Measurements from ENCODE around the gene SELENBP1.
A peak's percentile ranks its signal among the peaks of the same experiment; 100 is the strongest.
"Not testable (repeated sequence)": the region's sequence is repeated elsewhere in the genome, so short reads cannot be mapped to it uniquely, and the experiment has no call there.

Gene SELENBP1

DNA sequence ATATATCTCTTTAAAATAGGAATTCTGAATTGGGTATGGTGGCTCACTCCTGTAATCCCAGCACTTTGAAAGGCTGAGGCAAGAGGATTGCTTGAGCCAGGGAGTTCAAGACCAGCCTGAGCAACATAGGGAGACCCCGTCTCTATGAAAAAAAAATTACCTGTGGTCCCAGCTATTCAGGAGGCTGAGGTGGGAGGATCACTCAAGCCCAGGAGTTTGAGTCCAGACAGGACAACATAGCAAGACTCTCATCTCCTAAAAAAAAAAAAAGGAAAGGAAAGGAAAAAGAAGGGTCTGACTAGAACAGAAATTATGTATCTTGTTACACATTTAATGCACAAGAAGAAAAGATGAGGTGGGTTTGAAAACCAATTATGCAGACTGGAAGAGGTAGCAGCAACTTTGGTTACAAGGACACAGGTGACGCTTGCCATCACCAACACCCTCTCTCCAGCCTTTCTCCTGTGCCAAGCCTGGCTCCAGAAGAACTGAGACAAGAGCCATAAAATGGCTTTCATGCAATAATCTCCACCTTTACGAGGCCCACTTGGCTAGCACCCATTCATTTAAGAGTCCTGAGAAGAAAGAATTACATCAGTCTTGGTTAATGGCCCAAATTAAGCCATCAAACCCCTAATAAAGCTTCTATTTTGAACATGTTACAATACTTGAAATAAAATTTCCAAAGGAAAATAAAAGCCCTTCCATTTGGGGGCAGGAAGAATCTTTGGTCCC lies 4.8 kb upstream of the SELENBP1 start:
- no peak for DNase-seq (ENCODE audit: low read depth)

DNA sequence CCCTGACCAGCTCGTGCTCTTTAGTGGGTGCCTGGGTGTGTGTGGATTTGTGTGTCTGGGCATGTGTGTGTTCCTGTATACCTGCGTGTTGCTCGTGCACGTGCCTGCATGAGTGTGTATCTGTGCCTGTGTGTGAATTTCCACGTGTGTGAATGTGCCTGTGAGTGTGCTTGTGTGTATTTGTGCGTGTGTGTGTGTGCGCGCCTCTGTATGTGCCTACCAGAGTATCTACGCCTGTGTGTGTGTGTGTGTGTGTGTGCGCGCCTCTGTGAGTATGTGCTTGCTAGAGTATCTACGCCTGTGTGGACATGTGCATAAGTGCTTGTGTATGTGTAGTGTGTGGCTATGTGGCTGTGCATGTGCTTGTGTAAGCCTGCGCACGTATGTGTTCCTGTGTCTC lies 691 bp upstream of the SELENBP1 start:
- DNase-seq (ENCODE audit: low read depth) = no peak

DNA sequence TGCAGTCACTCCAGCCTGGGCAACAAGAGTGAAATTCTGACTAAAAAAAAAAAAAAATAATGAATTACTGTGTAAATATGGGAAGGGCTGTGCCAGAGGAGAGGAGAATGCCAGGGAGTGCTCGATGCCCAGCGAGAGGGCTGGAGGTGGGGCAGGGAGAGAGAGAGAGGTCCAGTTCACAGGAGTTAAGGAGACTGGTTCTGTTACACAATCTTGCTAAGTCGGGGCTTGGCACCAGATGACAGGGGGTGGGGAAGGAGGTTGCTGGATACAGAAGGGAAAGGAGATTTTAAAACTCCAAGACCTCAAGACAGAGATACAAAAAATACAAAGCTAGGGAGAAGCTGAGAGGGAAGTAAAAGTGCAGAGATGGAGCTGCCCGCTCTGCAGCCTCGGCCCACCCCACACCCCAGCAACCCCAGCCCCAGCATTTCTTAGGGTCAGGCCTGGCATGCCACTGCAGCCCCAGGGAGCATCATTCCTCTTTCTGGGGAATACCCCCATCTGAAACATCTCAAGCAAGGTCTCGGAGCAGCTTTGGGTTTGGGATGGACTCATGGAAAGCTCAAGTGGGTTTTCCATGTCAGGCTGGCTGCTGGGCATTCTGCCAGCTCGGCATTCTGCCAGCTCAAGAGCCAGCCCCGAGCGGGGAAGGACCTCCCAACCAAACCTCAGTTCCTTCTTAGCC lies 991 bp downstream of the SELENBP1 start:
- DNase-seq (ENCODE audit: low read depth) = no peak

DNA sequence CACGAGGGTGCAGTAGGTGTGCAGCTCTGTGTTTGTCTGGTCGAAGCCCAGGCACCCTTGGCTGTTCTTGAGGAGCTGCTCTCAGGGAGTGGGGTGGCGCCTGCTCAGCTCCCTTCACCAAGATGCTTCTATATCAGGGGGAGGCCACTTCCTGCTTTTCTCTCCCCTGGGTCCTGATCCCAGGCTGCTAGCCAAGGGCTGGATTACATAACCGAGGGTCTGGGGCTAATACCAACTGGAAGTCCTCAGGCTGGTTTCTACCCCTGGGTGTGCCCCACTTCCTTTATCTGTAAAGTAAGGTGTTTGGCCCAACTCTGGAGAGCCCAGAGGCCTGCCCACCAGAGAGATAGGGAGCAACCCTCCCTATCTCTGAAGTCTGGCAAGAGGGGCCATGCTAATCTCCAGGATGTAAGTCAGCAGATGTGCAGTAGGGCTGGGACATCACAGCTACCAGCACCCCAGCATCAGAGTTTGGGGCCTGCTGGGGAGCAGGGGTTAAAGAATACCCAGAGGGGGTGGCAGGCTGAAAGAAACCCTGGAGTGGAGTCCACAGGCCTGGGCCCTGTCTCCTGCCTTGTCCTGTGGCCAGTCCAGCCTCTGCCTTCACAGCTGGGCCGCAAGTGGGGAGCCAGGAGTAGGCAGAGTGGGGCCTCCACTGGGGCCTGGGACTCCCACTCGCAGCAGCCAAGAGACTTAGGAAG lies 2.1 kb downstream of the SELENBP1 start:
- no peak for DNase-seq (ENCODE audit: low read depth)

DNA sequence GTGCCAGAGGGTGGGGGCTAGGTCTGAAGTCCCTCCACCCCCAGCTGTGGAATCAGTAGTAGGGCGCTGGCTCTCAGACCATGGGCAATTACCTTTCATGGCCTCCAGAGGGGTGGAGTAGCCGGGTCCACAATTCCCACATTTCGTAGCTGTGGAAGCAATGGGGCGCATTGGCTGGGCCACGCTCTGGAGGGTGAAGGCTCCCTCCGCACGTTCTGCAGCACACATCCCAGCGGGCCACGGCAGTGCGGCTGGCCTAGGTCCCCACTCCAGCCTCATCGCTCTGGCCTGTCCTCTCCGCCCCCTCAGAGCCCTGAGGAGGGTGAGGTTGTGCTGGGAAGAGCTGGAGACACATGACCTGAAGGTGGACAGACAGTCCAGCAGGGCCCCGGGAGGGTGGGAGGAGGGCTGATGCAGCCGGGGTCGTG lies 2.9 kb downstream of the SELENBP1 start:
- DNase-seq (ENCODE audit: low read depth) = no peak

DNA sequence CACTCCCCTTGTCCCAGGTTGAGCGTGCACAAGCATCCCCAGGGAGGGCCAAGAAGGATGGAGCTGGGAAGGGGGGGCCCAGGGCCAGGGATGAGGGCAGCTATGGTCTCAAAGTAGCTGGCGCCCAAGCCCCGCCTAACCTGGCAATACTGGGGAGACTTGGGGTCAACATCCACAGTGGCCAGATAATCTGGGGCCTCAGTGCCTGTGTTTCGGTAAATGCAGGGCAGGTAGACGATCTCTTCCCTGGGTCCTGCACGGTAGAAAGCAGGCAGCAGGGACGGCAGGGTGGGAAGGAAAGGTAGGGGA lies 3.2 kb downstream of the SELENBP1 start:
- DNase-seq (ENCODE audit: low read depth) = no peak

DNA sequence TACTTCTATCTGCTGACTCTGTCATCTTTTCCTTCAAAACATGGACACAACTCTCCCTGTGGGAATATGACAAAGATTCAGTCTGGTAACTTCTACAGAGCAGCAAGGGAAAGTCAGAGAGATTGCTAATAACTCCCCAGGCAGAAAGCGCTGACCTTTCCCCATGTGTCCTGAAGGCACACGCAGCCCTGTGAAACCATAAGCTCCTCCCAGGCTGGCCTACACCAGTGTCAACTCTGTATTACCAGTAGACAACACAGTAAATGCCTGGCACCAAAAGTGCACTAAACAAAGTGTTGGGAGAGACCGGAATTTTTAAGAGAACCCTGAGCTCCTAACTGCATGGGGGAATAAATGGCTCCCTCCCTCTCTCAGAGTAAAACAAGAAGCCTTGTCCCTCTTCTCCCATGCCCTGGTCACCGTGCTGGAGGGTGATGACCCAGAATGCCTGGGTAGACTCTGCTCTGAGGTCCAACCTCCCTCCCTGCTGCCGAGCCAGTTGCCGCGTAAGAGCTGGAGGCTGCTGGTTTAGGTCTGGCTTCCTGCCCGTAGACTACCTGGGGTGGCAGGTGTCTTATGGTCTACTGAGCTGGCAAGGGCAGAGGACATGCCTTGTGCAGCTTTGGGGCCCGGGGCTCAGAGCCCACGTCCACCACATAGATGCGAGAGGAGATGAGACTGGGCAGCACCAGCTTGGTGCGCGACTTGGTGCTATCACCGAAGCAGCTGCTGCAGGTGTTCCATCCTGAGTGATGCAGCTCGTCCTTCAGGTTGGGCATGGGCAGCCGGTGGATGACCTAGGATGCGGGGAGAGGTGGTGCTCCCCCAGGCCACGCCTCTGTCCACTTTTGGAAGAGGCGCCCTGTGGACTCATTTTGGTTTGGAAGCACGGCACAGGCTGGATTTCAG lies 3.9 kb downstream of the SELENBP1 start:
- no peak for DNase-seq (ENCODE audit: low read depth)

DNA sequence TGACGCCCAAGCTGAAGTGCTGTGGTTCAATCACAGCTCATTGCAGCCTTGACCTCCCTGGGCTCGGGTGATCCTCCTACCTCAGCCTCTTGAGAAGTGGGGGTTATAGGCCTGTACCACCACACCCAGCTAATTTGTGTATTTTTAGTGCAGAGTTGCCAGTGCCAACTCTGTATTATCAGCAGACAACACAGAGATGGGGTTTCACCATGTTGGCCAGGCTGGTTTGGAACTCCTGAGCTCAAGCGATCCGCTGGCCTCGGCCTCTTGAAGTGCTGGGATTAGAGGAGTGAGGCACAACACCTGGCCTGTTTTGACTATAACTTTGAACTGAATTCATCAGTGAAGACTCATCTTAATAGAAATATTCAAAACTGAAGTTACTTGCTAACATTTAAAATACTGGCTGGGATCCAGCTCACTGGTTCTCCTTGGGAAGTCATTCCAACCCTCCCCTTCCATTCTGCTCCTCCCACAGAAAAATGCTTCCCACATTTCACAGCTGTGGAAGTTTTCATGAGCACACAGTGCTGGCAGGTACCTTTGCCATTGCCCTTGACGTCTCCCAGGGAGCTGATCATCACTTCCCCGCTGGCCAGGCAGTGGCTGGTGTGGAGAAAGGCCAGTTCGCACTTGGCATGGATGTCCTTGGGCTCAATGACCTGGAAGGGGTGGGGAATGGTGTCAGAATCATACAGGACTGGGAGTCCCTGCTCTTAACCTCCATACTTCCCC lies 4.7 kb downstream of the SELENBP1 start:
- DNase-seq (ENCODE audit: low read depth) = no peak

DNA sequence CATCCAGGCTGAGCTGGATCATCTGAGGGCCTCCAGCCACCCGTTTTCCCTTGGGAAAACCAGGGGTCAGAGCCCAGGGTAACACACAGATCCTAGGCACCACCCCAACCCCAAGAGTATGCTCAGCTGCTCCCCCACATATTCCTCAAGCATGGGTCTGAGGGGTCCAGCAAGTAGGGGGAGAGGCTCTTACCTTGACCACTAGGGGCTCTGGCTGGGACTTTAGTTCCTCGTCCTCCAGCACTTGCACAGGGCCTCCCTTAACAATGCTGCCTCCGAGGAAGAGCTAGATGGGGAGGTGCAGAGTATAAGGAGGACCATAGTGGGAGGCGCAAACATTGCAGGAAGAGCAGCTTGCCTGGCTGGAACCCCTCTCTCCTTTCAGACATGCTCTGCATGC lies 7.5 kb downstream of the SELENBP1 start:
- no peak for DNase-seq (ENCODE audit: low read depth)

DNA sequence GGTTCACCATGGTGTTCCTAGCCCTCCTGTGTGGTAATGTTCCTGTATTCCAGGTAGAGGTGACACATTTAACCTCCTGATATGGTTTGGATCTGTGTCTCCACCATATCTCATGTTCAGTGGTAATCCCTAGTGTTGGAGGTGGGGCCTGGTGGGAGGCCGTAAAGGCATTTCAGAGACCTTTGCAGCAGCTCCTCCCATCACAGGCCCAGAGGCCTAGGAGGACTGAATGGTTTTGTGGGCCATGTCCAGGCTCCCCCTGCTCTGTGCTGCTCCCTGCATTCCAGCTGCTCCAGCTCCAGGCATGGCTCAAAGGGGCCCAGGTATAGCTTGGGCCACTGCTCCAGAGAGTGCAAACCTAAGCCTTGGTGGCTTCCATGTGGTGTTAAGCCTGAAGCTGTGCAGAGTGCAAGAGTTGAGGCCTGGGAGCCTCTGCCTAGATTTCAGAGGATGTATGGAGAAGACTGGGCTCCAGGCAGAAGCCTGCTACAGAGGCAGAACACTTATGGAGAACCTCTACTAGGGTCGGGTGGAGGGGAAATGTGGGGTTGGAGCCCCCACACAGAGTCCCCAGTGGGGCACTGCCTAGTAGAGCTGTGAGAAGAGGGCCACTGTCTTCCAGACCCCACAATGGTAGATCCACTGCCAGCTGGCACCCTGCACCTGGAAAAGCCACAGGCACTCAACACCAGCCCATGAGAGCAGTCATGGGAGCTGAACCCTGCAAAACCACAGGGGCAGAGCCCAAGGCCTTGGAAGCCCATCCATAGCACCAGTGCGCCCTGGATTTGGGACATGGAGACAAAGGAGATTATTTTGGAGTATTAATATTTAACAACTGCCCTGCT lies 10.0 kb downstream of the SELENBP1 start:
- no peak for DNase-seq (ENCODE audit: low read depth)

DNA sequence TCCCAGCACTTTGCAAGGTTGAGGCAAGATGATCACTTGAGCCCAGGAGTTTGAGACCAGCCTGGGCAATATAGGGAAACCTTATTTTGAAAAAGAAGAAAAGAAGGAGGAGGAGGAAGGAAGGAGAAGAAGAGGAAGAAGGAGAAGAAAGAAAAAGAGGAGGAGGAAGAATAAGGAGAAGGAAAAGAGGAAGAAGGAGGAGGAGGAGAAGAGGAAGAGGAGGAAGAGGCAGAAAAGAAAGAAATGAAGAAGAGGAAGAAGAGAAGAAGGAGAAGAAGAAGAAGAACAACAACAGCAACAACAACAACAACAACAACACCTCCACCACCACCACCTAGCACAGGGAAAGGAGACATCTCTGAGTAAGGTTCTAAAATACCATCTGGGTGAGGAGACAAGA lies 10.6 kb downstream of the SELENBP1 start:
- no peak for DNase-seq (ENCODE audit: low read depth)

DNA sequence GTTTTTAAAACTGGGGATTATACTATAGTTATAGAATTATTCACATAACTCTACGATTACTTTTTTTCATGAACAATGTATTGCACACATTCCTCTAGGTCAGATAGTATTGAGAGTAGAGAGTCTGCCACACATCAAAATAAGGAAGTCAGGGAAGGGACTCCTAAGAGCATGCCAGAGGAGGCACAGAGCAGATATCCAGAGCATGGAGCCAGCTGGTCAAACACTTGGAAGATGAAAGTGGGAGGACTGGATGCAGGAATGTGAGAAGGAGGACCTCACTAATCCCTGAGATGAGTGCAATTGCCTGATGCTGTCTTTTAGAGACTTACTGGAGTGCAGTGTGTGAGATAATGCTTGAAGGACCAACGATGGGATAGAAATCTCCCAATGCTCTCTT lies 15.8 kb downstream of the SELENBP1 start:
- DNase-seq (ENCODE audit: low read depth) = no peak

DNA sequence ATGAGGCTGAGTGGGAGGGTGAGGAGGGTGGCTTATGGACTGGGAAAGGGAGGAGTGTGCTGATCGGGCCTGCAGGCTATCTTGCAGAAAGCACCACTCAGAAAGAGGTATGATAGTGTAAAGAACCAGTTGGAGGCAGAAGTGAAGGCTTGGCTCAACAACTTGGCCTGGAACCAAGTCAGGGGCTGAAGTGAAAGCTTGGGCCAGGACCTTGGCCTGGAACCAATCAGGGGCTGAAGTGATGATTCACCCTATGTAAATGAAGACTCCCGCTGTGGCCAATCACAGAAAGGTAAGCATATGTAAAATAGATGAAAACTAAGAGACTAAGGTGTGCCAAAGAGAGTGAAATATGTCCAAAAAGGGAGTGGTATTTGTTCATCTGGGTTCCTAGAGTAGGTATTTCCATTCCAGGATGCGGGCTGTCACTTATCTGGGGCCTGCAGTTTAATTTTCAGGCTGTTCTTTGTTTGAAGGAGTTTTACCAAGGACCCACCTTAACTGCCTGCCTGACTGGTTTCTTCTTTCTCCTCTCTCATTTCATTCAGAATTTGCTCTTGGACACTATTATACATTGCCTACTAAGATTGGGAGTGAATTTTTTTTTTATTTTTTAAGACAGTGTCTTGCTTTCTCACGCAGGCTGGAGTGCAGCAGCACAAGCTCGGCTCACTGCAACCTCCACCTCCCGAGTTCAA lies 20.3 kb downstream of the SELENBP1 start:
- DNase-seq (ENCODE audit: low read depth) = no peak

DNA sequence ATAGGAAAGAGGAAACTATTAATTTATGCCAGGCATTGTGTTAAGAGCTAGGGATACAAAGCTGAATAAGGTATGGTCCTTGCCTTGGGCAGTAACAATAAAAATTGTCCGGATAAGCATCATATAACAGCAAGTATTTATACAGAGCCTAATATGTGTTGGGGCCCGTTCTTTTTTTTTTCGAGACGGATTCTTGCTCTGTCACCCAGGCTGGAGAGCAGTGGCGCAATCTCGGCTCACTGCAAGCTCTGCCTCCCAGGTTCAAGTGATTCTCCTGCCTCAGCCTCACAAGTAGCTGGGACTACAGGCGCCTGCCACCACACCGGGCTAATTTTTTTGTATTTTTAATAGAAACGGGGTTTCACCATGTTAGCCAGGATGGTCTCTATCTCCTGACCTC lies 22.2 kb downstream of the SELENBP1 start:
- DNase-seq (ENCODE audit: low read depth) = not testable (repeated sequence)

DNA sequence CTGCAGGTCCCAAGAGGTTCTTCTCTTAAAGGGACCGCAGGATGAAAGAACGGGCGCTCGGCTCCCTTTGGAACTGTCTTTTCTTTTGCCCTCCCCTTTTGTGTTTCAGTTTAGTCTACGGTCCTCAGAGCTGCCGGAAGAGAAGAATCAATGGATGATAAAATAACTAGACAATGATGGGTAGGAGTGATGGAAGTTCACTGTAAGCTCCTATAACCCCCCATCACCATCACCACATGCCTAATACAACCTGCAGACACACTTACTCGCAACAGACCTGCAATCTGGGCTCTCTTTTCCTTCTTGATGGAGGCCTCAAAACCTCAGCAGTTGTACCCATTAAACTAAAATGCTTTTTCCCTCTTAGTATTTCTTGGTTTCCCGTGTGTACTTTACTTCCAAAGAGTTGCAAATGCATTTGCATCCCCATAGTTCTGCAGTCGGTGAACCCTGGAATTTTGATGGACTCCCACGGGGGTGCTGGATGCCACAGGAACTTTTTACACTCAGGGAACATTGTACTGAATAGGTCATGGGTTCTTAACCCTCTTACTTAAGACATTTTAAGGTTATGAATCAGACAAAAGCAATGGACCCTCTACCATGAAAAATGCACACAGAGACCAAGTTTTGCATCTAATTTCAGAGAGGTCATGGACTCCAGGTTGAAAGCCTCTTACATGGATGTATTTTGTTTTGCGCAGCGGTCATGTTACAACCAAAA lies 24.8 kb downstream of the SELENBP1 start:
- DNase-seq (ENCODE audit: low read depth) = no peak

DNA sequence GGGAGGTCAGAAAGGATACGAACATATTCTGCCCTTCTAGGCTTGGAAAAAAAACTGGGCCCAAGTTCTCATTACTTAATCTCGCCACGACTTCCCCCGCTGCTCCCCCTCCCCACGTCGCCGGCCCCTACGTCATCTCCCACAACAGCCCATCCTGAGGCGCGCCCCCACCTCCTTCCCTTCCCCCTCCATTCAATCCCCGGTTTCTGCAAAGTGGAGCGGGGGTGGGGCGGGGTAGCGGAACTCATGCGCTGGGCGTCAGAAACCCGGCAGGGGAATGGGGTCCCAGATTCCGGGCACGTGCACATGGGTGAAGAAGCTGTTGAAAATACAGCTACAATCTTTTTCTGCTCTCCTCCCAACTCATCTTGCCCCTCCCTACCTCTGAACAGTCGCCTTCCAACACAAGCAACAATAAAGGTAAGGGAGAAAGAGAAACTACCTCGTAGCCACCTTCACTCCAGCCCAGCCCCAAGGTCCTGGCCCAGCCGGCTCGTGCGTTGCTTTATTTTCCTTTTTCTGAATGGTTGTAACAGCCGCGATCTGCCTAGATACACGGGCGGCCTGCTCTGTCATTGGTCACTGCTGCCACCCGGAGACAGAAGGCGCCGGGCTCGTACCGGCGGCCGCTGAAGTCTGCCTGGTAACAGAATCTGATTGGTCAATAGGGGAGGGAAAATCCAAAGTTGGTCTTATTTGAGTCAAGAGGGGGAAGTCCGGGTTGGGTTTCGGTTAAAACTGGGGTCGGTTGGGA lies 25.6 kb downstream of the SELENBP1 start, which contains the start of gene RFX5:
Gene RFX5 (minus strand): TSS at position 484 of the 754 bp plus-strand sequence. CDS start 932 bp downstream, outside the sequence.
- DNase-seq (ENCODE audit: low read depth) = peak; percentile 87

DNA sequence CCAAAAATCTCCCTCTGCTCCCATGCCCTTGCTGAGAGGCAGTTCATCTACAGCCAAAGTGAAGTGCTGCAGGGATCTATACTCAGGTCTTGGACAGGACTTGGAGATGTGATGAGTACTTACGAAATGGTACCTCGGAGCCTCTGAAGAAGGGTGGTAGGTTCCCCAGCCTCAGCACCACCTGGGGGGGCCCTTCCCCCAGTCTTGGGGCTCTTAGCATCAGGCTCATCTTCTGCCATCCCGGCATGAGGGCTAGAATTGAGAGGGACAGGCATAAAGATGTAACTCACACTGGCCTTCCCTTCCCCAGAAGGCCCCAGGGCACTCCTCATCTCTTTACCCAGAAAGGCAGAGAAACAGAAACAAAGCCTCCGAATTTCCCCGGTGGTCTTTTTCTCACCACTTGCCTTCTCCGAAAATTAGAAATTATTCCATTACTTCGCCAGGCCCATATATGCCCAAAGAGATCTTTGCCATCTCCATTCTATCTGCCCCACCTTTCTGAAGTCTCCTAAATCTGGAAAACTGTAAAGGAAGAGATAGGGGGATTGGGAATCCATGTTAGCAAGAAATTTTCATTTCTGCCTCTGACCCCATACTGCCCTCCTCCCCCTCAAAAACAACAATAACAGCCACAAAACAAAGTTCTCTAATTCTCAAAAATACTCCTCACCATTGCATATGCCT lies 26.3 kb downstream of the SELENBP1 start:
- DNase-seq (ENCODE audit: low read depth) = no peak

DNA sequence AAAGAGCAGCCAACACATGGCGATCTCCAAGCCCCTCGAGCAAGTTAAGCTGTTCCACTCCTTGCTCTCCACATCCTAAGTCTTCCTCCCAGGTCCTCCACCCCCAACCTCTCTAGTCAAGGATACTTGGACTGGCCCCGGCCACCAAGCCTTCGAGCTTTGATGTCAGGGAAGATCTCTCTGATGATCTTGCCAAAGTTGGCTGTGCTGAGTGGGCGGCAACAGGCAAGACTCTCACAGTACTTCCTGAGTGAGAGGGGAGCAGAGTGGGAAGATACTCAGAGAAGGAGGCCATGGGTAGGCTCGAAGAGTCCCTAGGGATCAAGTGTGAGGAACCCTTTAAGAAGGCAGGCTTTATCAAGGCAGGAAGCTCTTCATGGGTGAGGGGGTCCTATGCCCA lies 28.2 kb downstream of the SELENBP1 start:
- DNase-seq (ENCODE audit: low read depth) = no peak

Measured in activated T-helper 9 cell treated with anti-CD3 and anti-CD28 coated beads, Interleukin-2, amount 50 U/mL, for 16 hours (primary cell).